ENCODE results near the gene SDK2. TPM values are rescaled to one million over a fixed set of nuclear protein-coding genes. Genes with fewer than 3 reads are reported as not detected.

SDK2 gene
- total and polyA plus RNA-seq, 2 of the 8 experiments (the other 6 are each of a cell fraction or from before 2014, with no cell fraction given): 3.9 to 4.1 TPM

DNA sequence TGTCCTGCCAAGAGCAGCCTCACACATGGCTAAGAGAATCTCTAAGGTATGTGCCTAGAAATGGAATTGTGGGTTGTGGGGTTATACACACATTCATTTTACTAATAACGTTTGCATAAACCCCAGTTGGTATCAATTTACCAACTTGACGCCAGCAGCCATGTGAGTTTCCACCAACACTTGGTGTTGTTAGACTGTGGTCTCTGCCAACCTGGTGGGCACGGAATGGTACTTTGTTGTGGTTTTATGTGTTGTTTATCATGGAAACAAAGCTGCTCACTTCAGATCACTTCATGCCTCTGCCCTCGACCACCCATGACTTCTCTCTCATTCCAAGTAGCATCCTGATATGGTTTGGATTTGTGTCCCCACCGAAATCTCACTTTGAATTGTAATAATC is 180.4 kb downstream of the SDK2 start (continued):
- no peak for TF ChIP-seq KDM4A (IDR thresholded peaks at IDR 0.05; ENCODE audit: low read depth, low read length, severe bottlenecking)
